HG03095 (cell line): Measurements from ENCODE around the gene SORCS3.

Experiments used
- ATAC-seq: cut with Tn5 transposase; IDR thresholded peaks from one replicate; pipeline ENCODE4 v1.9.1; 2021; ENCODE audit warnings: moderate library complexity; ENCODE audit not compliant: unreplicated experiment

Gene SORCS3

GRCh38 chr10:105159268-105159667, 518.2 kb downstream of the SORCS3 start:
- ATAC-seq, result no peak

GRCh38 chr10:105161149-105161548, 520.1 kb downstream of the SORCS3 start:
- no peak for ATAC-seq

GRCh38 chr10:105161767-105162166, 520.7 kb downstream of the SORCS3 start:
- no peak for ATAC-seq

DNA sequence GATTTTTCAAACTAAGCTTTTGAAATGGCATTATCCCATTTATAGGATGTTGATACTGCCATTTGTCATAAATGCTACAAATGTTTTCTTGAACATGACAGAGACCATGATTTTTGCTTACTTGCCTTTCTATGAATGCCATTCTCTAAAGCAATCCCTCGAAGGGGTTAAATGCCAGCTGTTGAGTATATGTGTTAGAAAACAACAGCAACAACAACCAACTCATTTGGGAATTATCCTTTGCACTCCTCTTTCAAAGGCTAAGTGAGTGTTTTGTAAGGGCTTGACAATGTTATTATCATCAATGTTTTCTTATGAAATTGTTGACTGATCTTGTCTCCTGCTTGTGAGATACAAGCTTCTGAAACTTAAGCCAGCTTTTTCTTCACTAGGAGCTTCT, 529.4 kb downstream of the SORCS3 start:
- no peak for ATAC-seq

GRCh38 chr10:105171945-105172344, 530.9 kb downstream of the SORCS3 start:
- no peak for ATAC-seq

DNA sequence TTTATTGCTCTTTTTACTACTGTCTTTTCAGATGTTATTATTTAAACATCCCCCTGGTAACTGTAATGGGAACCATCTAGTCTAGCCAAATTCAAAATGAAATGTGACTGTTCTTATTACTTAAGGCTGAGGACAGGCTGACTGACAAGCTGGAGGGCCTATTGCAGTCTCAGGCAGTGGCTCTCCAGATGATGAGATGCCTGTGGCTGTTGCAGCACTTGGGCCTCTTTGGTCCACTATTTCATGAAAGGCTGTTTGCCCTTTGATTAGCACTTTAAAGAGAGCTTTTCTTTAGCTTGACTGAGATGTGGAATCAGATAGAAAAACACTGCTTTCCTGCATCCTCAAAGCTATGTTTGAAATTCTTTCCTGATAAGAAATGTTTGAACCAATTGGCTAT, 540.5 kb downstream of the SORCS3 start:
- ATAC-seq, result no peak

GRCh38 chr10:105183536-105183935, 542.4 kb downstream of the SORCS3 start:
- ATAC-seq, result no peak

- no peak for ATAC-seq
These were observed 544.1 kb downstream of the SORCS3 start for GRCh38 chr10:105185161-105185560.

DNA sequence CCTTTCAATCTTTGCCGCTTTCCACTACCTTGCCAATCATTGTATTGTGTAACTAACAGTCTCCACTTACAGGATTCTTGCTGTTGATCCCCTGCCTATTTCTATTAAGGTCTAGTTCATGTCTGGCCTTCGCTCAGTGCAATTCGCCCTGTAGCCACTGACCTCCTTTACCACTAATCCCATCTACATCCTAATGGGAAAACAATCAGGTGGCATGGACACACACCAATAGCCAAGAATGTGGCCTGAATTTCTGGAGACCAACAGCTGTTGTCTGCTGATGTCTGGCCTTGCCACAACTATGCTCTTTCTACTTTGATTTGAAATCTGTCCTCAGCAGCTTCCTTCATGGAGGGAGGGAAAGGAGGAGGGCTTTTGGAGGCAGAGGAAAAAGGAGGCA, 546.2 kb downstream of the SORCS3 start:
- ATAC-seq, result no peak

GRCh38 chr10:105188737-105189462, 547.8 kb downstream of the SORCS3 start:
- no peak for ATAC-seq

- no peak for ATAC-seq
These were observed 548.3 kb downstream of the SORCS3 start for GRCh38 chr10:105189463-105189800.

DNA sequence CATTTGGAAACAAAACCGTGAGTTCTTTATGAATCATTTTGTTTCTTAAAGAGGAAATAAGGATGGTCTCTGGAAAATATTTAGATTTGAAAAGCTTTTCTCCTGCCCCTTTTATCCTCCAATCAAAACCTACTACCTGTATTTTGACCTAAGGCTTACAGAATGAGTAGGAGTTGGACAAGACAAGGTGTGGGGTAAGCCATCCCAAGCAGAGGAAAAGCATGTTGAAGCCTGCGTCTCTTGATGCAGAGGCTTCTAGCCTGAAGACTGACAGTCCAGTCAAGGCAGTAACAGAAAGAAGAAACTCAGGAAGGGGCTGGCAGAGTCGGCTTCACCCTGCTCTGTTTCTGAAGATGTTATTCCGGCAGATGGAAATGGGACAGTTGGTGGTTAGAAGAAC, 551.1 kb downstream of the SORCS3 start:
- no peak for ATAC-seq

GRCh38 chr10:105192861-105193260, 551.8 kb downstream of the SORCS3 start:
- ATAC-seq, result no peak

DNA sequence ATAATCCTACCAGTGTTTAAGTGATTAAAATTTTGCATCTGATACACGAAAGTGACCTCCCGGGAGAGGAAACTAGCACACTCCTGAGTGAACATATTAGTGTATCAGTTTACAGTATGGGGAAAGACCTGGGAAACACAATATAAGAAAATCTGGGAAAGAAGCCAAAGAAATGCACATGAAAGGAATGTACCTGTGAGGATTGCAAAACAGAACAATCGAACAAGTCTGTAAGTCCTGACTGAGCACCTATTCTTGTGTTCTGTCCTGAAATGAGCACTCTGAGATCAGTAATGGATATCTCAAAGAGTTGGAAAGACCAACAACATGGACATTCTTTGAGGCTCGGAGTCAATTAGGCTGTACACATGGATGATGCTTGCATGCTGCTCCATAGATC, 554.7 kb downstream of the SORCS3 start:
- no peak for ATAC-seq

DNA sequence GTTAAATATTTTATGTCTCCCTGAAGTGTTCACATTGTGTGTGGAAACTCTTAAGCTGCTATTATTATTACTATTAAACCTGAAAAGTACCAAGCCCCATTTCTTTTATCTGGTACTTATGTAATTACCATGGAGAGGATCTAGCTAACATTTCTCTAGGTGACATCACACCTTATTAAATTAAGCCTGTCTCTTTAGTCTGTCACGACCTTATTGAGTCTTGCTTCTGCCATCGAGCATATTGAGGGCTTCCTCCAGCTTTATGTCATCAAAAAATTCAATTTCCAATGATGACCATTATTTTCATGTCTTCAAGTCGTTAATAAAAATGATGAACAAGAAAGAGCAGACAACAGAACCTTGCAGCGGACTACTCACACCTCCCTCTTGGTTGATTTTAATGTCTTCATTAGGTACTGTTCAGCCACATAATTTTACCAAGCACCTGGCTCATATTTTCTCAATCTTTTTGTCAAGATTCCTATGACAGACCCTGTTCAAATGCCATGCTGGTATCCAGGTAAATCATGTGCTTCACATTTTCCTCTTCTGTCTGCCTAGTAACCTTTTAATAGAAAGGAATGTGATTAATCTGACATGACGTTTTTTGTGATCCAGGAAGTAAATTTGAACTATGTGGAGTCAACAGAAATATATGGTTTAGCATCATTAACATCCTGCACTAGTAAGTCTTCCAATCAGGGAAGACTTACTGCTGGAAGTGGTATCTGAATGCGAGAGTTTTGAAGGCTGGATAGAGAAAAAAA, 556.7 kb downstream of the SORCS3 start:
- ATAC-seq, result no peak

DNA sequence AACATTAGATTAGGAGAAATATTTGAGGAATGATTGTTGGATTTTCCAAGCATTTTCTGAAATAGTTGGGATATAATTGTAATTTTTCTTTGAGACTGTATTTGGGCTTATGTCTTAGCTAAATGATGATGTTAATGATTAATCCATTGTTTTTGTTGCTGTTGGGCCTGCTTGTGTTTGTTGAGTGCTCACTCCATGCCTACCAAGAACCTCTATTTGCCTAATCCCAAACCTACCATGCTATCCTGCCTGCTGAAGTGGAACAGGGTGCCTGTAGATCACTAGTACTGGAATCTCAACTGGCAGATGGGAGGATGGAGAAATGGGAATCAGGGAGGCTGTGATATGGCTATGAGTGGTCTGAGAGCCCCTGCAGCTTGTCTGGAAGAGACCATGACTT, 565.5 kb downstream of the SORCS3 start:
- no peak for ATAC-seq

DNA sequence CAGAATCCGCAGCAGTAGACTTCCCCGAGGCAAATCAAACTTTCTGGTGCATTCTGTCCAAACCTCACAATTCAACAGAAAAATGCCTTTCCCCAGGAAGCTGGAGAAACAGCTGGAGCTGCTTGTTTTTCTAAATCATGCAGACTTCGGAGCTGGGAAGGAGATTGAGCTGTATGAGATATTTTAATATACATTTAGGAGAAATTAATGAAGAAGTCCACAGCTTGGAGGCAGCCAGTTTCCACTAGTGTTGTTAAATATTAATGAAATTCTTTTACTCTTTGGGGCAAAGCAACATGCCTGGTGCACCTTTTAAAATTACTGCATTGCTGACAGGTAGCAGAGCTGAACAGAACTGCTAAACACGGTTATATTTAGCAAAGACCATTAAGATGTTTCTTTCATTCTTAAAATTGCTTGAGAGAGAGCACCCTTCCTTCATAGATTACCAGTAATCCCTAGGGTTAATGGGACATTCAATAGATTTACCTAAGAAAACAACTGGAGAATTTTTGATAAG, 566.4 kb downstream of the SORCS3 start:
- ATAC-seq, result no peak

- no peak for ATAC-seq
These were observed 569.5 kb downstream of the SORCS3 start for GRCh38 chr10:105210546-105210945.

GRCh38 chr10:105237685-105238084, 596.6 kb downstream of the SORCS3 start:
- no peak for ATAC-seq

DNA sequence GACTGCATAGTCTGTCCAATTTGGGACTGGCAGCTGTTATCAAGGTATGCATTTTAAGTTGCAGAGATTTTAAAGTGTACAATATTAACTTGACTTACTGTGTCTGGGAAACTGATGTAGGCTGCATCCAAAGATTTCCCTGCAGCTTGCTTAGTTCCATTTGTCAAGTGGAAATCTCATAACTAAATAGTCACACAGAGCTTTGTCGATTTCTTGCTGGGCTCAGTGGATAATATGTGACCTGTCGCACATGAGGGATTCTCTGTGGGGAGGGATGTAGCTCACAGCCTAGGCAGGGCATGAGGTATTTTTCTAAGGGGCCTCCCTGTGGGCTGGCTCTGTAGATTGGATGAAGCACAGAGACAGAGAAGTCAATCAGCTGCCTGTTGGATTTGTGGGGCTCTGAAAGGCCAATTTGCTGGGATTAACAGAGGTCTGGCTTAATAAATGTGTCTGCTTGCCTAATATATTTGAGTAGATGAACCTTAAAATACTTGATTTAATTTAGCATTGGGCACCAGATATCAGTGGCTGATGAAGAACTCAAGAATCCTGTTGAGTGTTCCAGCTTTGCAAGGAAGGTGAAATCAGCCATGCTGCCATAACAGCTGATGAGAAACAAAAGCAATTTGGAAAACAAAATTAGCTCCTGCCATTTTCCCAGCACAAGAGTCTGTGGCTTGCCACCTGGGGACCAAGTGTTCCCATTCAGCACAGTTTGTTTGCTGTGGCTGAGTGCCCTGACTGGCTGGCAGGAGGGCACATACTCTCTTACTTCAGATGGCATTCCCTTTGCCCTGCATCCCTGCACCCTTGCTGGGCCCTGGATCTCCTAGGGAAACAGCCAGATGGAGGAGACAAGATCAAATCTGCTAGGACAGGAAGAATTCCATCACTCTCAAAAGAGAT, 598.5 kb downstream of the SORCS3 start:
- ATAC-seq, result no peak

GRCh38 chr10:105241254-105241653, 600.2 kb downstream of the SORCS3 start:
- no peak for ATAC-seq
